Amniotic epithelial cell (primary cell): ENCODE measurements around the gene ARL10.

Source experiments
- DNase-seq: peaks from one replicate; pipeline ENCODE4 v3.0.0-alpha.2; 2010; ENCODE audit warnings: low read depth

The ARL10 gene, protein sequence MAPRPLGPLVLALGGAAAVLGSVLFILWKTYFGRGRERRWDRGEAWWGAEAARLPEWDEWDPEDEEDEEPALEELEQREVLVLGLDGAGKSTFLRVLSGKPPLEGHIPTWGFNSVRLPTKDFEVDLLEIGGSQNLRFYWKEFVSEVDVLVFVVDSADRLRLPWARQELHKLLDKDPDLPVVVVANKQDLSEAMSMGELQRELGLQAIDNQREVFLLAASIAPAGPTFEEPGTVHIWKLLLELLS

DNA sequence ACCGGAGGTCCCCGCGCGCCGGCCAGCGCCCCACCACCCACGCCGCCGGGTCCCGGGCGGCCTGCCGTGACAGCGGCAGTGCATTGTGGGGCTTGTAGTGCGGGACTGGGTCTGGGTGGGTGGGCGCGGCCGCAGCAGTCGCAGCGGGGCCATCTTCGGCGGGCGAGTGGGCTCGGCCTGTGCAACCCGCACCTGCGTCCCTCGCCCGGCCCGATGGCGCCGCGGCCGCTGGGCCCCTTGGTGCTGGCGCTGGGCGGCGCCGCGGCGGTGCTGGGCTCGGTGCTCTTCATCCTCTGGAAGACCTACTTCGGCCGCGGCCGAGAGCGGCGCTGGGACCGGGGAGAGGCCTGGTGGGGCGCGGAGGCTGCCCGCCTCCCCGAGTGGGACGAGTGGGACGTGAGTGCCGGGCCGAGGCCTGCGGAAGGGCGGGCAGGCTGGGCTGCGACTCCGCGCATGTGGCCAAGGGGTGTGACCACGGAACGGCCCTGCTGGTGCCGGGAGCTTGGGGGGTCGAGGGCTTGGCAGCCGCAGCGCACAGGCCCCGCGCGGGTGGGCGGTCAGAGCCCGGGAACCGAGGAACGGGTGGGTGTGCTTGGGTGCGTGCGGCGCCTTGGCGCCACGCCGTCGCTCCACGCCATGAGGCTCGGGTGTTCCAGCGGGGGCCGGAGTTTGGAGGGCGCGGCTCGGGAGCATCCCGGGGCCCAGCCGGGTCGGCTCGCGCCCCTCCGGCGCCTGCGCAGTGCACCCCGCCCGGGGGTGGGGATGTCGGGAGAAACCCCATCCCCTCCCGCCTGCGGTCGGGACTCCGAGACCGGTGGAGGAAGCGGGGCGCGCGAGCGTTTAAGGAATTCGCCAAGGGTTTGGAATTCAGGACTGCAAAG lies at the start of gene ARL10:
Gene ARL10 (plus strand): TSS at position 137 of the 881 bp plus-strand sequence. CDS start 77 bp downstream, at position 214.
- peak; percentile 32 for DNase-seq

DNA sequence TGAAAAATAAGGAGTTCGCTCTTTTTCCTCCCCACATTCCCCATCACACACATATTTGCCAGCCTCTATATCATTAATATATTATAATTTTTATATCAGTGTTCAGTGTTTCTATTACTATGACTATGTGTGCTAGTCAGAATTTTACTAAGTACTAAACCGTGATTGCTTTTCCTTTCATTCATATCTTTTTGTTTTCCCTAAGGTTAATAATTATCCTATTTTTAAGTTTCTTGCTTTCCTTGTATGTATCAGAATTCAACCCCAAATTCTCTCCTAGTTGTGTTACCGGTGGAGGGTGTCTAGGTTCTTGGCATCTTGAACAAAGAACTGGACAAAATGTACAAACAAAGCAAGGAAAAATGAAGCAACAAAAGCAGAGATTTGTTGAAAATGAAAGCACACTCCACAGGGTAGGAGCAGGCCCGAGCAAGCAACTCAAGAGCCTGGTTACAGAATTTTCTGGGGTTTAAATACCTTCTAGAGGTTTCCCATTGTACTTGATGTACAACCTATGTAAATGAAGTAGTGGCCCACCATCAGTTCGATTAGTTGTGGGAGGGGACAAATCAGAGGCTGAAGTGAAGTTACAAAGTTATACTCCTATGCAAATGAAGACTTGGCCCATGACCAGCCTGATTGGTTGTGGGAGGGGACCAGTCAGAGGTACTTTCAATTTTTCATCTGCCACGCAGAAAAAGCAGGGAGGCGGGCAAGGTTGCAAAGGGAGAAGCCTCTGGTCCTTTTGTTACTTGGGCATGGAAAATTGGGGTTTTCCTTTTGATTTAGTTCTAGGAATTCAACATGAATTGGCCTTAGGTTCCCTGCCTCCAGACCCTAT lies 47.5 kb upstream of the ARL10 start:
- no peak for DNase-seq

DNA sequence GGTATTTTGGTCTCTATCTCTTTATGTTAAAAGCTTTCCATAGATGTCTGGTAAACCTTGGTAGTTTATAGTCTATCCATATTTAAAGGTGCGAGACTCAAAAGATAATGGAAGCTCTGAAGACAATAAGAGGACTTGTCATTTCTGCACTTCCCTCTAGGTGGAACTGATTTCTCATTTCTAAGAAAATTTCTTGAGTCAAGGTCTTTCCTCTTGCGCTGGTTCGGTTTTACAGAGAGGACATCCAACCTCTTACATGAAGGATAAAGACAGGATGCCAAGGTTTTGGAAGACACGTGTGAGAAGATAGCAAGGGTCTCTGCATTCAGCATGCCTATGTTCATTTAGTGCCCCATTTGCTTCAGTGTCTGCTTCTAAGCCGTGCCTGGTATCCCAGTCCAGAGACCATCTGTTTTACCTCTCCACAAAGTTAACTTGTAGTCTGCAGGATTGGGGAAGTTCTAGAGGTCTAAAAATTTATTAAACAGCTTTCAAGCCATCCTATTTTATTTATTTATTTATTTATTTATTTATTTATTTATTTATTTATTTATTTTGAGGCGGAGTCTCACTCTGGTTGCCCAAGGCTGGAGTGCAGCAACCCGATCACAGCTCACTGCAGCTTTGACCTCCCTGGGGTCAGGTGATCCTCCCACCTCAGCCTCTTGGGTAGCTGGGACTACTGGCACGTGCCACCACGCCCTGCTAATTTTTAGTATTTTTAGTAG lies 45.3 kb upstream of the ARL10 start:
- DNase-seq = peak; percentile 25

DNA sequence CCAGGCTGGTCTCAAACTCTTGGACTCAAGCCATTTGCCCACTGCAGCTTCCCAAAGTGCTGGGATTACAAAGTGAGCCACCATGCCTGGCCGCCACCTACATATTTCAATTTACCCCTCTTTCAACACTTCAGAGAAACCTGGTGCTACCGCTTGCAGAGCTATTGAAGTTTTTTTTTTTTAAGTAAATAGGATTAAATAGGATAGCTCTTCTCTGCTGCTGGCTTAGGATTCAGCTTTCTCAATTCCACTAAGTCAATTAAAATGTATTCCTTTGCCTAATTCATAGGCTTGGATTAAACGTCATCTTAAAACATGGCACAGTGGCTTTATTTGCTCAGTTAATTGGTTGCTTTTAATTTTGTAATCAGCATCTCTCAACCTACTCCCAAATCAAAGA lies 44.7 kb upstream of the ARL10 start:
- DNase-seq = no peak

DNA sequence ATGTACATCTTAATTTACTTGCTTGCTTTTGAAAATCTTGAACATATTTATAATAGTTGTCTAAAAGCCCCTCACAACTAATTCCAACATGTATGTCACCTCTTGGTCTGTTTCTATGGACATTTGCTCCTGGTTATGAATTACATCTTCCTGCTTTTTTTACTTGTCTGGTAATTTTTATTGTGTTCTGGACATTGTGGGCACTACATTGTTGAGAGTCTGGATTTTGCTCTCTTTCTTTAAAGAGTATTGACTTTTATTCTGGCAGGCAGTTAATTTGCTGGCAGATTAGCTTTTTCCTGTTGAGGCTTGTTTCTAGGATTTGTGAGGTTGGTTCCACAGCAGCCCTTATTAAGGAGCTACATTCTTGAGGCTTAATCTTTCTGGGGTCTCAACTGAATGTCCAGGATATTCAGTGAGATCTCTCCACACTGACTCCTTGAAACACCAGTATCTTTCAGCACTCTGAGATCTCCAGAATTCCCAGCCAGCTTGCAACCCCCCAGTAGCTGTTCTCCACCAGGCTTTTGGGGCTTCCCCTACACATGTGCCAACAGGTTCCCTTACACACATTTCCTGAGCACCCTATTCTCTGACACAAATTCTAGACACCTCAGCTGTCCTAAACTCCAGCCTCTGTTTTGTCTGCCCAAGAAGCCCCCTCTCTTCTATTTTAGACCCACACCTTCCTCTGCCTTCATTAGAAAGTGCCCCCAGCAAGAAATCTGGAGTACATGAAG lies 31.1 kb upstream of the ARL10 start:
- DNase-seq = no peak

DNA sequence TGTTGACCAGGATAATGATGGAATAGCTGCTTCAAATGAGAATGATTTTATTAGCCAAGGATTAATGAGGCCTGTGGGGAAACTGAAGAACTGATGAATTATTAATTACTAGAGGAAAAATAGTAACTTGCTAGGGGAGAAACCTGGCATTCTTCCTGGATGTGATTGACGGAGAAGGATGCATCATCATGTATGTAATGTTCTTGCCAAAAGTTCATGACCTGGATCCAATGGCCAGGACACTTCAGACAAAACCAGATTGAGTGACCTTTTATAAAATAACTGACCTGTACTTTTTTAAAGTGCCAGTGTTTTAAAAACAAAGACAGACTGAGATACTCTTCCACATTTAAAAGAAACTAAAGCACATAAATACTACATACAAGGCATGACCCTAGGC lies 27.4 kb upstream of the ARL10 start:
- peak; percentile 18 for DNase-seq

DNA sequence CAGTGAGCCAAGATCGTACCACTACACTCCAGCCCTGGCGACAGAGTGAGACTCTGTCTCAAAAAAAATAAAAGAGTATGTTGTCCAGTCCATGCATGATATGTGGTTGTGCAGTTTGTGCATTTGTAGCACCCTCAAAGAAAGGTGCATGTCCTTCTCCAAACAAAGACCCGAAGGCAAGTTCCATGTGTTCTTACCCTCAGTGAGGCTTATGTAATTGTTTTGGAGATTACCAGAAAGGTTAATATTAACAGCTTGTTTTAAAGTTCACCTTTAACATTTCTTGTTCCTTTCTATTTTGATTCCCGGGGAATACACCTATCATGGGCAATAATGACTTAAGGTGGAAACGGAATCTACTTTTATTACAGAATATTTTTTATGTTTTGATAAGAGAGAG lies 26.0 kb upstream of the ARL10 start:
- no peak for DNase-seq

DNA sequence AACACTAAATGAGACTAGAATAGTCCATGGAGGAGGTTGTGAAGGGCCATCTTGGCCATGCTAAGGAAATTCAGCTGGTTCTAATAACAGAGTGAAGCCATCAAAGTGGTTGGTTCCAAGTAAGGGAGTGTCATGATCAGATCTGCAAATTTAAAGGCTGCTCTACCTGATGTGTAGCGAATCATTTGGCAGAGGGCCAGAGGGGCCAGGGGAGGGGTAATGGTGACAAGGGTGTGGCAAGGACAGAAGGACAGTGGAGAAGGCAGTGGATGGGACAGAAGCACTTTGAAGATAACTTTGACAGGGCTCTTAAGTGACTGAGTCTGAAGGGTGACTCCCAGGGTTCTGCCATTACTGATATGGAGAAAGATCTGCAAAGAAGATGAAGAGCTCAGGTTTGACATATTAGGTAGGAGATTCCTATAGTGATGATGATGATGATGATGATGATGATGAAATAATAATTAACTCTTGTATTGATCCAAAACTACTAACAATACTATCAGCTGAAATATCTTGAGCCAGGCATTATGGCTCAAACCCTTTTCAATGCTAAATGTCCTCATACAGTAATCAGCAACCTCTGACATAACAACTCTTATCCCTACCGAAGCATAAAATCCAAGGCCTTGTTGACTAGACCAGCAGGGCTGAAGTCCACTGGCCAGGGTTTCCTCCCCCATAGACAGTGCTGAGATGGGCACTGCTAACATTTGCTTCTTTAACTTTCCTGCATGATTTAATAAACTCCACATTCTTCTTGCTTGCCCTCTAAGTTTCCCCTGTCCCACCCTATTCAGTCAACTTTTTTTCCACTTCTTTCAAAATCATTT lies 23.7 kb upstream of the ARL10 start:
- no peak for DNase-seq

DNA sequence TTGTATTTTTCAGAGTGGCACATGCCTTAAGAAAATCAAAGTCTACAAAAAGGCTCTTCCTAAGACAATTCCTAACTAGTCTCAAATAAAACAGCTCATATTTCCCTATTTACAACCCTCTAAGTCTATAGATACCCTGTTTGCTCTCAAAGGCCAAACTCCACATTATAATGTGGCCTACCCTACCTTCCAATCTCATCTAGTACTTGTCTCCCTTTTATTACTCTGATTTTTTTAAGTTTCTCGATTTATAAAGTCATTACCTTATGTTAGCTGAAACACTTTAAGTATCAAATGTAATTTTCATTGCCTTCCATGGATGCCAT lies 23.2 kb upstream of the ARL10 start:
- DNase-seq = no peak

DNA sequence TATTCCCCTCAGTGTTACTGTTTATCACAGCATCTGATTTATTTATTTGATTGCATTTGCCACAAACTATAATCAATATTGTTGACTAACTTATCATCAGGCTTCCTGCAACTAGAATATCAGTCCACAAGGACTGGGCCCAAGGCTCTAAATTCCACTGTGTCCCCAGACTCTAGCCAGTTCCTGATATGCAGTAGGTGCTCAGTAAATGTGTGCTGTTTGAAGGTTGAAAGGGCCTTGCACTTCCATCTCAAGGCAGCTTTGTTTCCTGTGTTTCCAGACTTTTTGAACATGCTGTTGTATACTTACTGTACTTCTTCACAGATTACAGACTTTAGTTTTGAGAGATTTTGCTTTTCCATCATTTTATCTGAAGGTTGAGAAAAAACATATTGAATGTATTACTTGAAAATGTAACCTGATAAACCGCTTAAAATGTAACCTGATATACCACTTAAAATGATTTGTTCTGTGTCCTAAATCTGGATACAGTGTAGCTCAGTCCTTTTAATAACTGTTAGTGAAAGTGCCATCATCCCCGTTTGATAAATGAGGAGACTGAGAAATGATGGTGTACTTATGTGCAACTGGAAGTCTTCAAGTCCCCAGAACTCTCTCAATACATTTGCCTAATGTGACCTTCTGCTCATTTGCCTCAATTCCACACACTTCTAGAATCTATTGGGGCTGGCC lies 22.4 kb upstream of the ARL10 start:
- DNase-seq = no peak

DNA sequence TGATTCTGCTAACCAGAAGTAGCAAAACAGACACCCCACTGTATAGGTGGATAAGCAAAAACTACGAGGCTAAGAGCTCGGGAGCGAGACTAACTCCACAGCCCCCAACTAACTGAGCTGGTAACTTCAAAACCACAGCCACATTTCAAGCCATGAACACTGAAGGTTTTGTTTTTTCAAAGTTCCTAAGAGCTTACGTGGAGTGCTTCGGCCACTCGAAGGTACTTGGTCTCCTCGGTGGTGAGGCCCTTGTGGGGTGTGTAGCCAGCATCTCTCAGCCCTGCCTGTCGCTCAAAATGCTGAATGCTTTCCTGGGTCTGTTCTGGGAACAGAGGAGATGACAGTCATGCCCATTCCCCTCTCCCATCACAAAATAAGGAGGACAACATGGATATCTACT lies 14.9 kb upstream of the ARL10 start:
- no peak for DNase-seq

DNA sequence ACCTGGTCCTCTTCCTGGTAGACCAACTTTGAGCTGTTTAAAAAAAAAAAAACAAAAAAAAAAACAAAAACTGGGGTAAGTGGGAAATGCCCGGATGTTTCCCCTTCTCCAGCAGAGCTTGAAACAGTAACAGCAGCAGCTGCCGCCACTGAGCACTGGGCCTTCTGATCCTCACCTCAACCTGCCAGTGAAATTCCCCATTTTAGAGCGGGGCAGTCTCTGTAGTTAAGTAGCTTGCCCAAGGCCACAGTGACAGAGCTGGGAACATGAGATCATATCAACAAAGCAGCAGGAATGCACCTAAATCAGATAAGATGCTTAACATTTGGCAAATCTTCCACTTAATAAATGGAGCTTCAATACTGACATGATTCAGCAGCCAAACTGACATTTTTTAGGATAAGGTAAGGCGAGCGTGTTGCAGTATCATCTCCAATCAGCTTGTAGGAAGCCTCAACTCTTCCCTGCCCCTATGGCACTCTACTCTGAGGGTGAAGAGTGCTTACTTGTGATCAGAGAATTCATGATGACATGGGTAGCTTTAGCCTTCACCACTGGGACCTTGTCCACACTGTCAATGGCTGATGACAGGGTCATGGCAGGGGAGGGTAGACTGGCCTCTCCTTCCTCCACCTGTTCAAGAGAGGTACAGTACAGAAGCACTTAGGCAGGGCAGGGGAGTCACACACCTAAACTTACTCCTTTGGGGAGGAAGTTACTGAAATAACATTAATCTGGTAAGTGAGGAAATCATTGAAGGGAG lies 13.0 kb upstream of the ARL10 start:
- DNase-seq = peak; percentile 43

DNA sequence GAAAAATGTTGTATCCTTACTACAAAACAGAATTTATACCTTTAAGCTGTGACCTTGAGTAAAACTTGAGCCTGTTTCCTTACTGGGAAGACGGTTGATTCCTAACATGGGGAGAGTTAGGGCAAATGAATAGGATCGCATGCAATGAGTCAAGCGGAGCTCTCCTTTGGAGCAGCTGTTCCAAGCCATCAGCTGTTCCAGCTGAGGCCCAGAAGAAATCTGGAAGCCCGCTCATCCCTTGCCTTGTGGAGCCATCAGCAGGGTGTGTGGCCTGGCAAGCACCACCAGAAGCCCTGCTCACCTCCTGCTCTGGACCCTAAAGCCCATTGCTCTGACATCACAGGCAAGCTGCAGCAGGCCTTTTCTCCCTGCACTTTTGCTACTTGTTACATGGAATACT lies 11.8 kb upstream of the ARL10 start:
- DNase-seq = no peak

DNA sequence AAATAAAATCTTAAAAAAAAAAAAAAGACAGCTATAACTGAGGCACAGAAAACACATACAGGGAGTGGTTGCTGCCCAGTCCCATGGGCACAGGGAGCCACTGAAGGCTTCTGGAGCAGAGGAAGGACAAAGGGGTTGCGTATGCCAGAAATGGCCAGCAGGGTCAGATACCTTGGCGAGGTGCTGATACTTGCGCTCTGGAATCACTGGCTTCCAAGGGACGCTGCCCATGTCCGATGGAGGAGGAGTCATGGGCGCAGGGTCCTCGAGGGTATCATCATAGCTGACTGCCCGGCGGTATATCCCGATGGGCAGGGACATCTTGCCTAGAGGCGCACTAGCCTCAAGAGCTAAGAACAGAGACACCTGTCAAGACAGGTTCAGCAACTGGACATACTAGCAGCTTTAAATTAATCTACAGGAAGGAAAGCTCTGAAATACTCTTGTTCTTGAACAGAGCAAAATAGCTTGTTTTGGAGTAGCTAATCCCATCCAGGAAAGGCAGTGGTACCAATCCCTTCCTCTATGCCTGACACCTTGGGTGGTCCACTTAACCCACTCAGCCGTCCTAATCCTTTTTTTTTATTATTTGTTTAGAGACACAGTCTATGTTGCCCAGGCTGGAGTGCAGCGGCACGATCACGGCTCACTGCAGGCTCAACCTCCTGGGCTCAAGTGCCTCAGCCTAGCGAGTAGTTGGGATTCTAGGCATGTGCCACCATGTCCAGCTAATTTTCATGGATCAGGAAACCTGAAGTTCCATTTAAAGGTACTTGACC lies 9.7 kb upstream of the ARL10 start:
- no peak for DNase-seq

DNA sequence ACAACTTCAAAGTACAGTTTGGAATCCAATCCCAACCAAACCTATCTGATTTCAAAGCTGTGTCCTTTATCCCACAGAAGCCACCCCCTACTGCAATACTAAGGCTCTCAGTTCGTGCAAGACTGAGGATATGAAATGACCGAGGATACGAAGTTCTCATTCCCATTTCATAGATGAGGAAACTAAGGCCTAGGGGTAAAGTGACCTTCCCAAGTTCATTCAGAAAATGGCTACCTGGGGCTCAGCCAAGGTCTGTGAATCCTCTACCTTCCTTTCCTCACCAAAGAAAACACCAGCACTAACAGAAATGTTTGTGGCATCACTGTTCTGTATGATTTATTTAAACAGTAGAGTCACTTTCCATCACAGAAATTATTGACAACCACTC lies 9.1 kb upstream of the ARL10 start:
- DNase-seq = no peak

DNA sequence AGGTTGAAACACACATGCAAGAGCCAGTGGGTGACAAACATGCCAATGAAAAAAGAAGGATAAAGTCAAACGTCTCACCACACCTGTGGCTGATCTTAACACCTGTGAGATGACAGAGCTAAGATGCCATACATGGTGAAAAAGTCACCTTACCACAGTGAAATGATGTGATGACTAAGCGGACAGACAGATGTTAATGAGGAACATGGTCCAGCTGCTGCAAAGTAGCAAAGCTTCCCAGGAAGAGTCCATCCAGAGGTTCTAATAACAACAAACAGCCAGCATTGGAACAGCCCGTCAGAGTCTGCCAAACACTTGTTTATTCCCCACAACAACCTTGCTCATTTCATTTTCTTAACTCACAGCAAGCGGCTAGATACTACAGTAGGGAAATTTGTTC lies 5.6 kb upstream of the ARL10 start:
- DNase-seq = peak; percentile 15

DNA sequence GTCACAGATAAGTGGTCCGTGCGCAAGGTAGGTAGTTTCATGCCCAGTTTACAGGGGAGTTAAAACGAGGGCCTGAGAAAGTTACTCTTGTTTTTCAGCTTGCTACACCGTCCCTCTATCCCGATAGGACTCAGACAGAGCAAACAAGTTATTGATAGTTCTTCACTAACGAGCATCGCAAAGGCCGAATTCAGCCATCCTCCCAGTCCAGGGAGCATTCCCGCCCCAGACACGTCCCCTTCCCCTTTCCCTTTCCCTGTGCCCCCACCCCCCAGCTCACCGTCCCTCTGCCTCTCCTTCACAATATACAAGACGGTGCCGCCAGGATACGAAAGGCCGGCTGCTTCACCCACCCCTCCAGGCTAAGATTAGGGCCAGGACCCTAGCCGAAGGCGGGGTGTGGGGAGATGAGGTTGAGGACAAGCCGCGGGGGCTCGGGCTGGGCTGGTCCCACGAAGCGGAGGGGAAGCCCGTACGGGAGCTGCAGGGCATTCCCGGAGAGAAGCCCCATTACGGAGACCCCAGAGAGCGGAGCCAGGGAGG lies 4.3 kb upstream of the ARL10 start:
- DNase-seq = no peak
